Prostate gland (tissue), 2 donors: ENCODE results near the gene THAP4. TPM values are rescaled to one million over a fixed set of nuclear protein-coding genes. Genes with fewer than 3 reads are reported as not detected.

ENCODE experiments used
- DNase-seq: peaks from one replicate; pipeline ENCODE4 v3.0.0-alpha.2; 2019; ENCODE audit warnings: low spot score
- H3K27ac ChIP-seq, 2 donors: fragments of 200-600 bp; sonication (generic); 2 replicates each; pipeline ENCODE4 v1.5.1; 2017 to 2019
- H3K27me3 ChIP-seq: fragments of 200-600 bp; sonication (generic); replicated peaks from 2 replicates; pipeline ENCODE4 v1.5.1; 2019; ENCODE audit not compliant: insufficient read depth
- H3K36me3 ChIP-seq, 2 donors: fragments of 200-600 bp; sonication (generic); 1 replicate in 1 of 2; 2 replicates in 1 of 2; pipeline versions ENCODE4 v1.5.1 to v1.8.1; 2017 to 2019
- H3K4me1 ChIP-seq: fragments of 200-600 bp; sonication (generic); replicated peaks from 2 replicates; pipeline ENCODE4 v1.5.1; 2019
- H3K4me3 ChIP-seq, 2 donors: fragments of 200-600 bp; sonication (generic); 2 replicates each; pipeline ENCODE4 v1.5.1; 2017 to 2019
- H3K9me3 ChIP-seq: fragments of 200-600 bp; sonication (generic); 2 replicates; pipeline ENCODE4 v1.5.1; 2017
- POLR2A ChIP-seq: fragments of 450-650 bp; IDR thresholded peaks from one replicate; pipeline ENCODE4 v1.6.1; 2016; ENCODE audit warnings: antibody characterized with exemption, mild to moderate bottlenecking
- POLR2AphosphoS5 ChIP-seq: sonication (generic); formaldehyde crosslinking; IDR thresholded peaks from one replicate; pipeline ENCODE4 v1.6.1; 2017; ENCODE audit warnings: antibody characterized with exemption
- WGBS: methylation state at CpG from one replicate; pipeline ENCODE4 v1.1.5; 2018; 5-methylcytosine and 5-hydroxymethylcytosine counted together
- intact Hi-C: fragments of 100-400 bp; cut with DNase I; formaldehyde crosslinking; loops from one replicate; pipeline ENCODE4 v1.14.2; 2022
- total RNA-seq, 2 donors: library from RNA; depleted of rRNA; stranded (reverse); fragments of >200 nt; gene quantifications; one replicate each; pipeline ENCODE4 v1.1.0, GENCODE V29; 2016
- TF ChIP-seq, protein P1 (sequence below), 4 experiments: fragments of 200-600 bp in 2 of 4; fragments of 450-650 bp in 2 of 4; sonication (generic) in 2 of 4; IDR thresholded peaks; 1 replicate in 3 of 4; 2 replicates in 1 of 4; pipeline ENCODE4 v1.5.1; 2016 to 2019; ENCODE audit warnings: antibody characterized with exemption in 4 of 4, mild to moderate bottlenecking in 2 of 4, moderate library complexity in 2 of 4

The THAP4 gene
- total RNA-seq, 2 donors from 2014 or later = 60.8 to 92.9 TPM

DNA sequence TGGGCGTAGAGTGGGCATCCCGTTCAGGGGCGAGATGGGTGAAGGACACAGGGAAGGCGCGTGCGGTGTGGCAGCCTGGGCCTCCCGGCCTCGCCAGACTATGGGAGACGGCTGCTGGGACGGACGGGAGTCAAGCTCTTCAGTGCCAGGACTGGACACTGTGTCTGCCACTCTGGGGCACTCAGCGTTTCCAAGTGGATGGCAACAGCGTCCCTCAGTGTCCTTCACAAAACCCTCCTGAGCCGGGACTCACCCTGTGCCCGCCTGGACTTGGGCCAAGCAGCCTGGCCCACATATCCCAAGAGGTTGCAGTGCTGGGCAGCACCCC lies 94.7 kb downstream of the THAP4 start:
- Histone ChIP-seq H3K36me3 (no peaks in the 10 kb centered on the region), H3K27ac (no peak overlapping the region), H3K4me1 (peaks cover 5% of the 10 kb centered on the region), H3K9me3 (no peaks in the 10 kb centered on the region), H3K4me3 (no peak overlapping the region), H3K27me3 (no peaks in the 10 kb centered on the region)
- 74% methylated on average over 15 of the region's 15 CpGs for WGBS
- DNase-seq = no peak
- intact Hi-C loops = no loop called here
- TF ChIP-seq, protein P1, sequence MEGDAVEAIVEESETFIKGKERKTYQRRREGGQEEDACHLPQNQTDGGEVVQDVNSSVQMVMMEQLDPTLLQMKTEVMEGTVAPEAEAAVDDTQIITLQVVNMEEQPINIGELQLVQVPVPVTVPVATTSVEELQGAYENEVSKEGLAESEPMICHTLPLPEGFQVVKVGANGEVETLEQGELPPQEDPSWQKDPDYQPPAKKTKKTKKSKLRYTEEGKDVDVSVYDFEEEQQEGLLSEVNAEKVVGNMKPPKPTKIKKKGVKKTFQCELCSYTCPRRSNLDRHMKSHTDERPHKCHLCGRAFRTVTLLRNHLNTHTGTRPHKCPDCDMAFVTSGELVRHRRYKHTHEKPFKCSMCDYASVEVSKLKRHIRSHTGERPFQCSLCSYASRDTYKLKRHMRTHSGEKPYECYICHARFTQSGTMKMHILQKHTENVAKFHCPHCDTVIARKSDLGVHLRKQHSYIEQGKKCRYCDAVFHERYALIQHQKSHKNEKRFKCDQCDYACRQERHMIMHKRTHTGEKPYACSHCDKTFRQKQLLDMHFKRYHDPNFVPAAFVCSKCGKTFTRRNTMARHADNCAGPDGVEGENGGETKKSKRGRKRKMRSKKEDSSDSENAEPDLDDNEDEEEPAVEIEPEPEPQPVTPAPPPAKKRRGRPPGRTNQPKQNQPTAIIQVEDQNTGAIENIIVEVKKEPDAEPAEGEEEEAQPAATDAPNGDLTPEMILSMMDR (IDR thresholded peaks at IDR 0.05) = no peak
- TF ChIP-seq POLR2A (no peak), POLR2AphosphoS5 (no peak)

DNA sequence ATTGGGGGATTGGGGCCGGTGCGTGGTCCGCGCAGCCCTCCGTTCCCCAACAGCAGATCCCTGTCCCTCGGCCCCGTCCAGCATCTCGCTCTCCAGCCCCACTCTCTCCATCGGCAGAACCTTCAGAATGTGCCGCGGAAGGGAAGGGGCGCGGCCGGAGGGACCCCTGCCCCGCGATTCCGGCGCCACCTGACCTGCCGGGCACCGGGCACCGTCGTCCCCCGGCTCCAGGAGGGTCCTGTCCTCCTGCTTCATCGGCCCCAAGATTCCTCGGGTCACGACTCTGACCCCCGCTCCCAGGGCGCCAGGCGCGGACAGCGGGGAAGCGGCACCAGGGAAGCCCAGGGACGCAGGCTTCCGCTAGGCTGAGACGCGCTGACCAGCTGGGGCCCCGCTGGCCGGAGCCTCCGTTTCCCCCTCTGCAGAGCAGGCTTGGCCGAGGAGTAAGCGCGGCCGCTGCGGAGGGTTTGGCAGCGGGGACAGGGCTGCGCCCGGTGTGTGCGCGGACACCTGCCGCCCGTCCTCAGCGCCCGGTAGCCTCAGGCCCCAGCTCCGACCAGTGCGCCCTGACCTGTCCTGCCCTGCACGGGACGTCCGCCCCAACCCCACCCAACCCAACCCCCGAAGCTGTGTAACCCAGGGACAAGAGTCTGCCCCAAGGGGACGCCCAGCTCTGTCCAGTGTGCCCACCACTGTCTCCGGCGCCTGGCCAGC lies 95.2 kb downstream of the THAP4 start:
- Histone ChIP-seq H3K4me3 (peak overlapping the region in 1 of 2 donors; percentile 31), H3K27ac (no peak overlapping the region)
- DNase-seq = no peak

DNA sequence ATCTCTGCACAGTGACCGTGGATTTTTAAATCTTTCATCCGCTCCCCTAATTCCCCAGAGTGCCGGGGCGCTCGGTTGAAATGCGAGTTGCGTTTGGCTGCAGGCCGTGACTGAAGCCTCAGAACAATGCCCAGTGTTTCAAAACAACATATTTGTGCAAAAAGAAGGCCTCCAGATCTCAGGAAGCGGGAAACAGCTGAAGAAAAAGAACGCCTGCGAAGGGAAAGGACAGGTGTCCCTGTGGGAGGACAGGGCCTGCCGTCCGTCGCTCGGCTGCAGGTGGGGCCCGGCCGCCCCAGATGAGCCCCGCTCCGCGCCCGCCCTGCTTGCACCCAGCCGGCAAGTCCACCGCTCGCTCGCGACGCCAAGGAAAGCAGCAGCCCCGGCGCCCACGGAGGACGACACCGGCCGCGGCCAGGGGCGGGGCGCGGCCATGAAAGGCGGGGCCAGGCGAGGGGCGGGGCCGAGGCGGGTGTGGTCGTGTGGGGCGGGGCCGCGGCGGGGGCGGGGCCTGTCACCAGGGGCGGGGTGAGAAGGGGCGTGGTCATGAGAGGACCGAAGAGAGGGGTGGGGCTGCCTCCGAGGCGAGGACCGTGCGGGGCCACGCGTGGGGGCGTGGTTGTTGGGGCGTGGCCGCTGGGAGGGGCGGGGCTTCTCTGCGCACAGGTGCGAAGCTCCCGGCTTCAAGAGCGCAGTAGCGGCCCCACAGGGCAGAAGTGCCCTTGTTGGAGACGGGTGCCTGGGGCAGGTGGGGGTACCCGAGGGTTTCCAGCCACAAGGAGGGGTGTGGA lies 96.0 kb downstream of the THAP4 start:
- H3K4me3 ChIP-seq = peak overlapping the region; percentile 20 to 31
- H3K4me1 ChIP-seq = peaks cover 5% of the 10 kb centered on the region
- H3K36me3 ChIP-seq = no peaks in the 10 kb centered on the region
- no peak overlapping the region for H3K27ac ChIP-seq
- intact Hi-C loops = no loop called here
- WGBS = 6% methylated on average over 65 of the region's 68 CpGs
- H3K9me3 ChIP-seq = no peaks in the 10 kb centered on the region
- DNase-seq = peak; percentile 59
- no peaks in the 10 kb centered on the region for H3K27me3 ChIP-seq
- TF ChIP-seq, protein P1 (IDR thresholded peaks at IDR 0.05) = no peak
- no peak for TF ChIP-seq POLR2A
- no peak for TF ChIP-seq POLR2AphosphoS5

More for the DNA sequence above, 95.2 kb downstream of the THAP4 start:
- H3K9me3 ChIP-seq = no peaks in the 10 kb centered on the region
- H3K4me1 ChIP-seq = peaks cover 5% of the 10 kb centered on the region
- TF ChIP-seq POLR2A (no peak), POLR2AphosphoS5 (no peak)
- TF ChIP-seq, protein P1 (IDR thresholded peaks at IDR 0.05) = no peak
- H3K27me3 ChIP-seq = no peaks in the 10 kb centered on the region
- H3K36me3 ChIP-seq = no peaks in the 10 kb centered on the region
- WGBS = 19% methylated on average over 31 of the region's 62 CpGs
- intact Hi-C loops = no loop called here

DNA sequence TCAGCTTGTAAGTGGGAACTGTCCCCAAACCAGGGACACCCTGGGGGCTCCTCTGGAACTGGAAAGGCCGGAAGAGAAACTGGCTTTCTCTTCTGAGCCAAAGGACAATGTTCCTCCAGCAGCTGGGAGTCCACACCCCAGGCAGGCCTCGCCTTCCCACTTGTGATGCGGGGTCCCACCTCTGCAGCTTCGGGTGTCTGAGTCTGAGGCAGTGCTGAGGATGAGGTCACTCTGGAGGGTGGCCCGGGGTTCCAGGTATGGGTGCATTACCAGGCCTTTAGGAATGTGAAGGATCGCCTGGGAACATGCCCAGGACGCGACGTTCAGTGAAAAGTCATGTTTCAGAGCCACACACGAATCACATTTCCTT lies 96.6 kb downstream of the THAP4 start:
- peak overlapping the region in 1 of 2 donors; percentile 31 for H3K4me3 ChIP-seq
- no peak for TF ChIP-seq POLR2AphosphoS5
- TF ChIP-seq, protein P1 (IDR thresholded peaks at IDR 0.05) = no peak
- TF ChIP-seq POLR2A = no peak
- peaks cover 5% of the 10 kb centered on the region for H3K4me1 ChIP-seq
- no peak for DNase-seq
- H3K36me3 ChIP-seq = no peaks in the 10 kb centered on the region
- no peaks in the 10 kb centered on the region for H3K9me3 ChIP-seq
- intact Hi-C loops = no loop called here
- 30% methylated on average over 10 of the region's 10 CpGs for WGBS
- H3K27me3 ChIP-seq = no peaks in the 10 kb centered on the region
- H3K27ac ChIP-seq = no peak overlapping the region
